ENCODE results near the gene ENOPH1.
"Not testable (repeated sequence)": the region's sequence is repeated elsewhere in the genome, so short reads cannot be mapped to it uniquely, and the experiment has no call there.

Gene ENOPH1

DNA sequence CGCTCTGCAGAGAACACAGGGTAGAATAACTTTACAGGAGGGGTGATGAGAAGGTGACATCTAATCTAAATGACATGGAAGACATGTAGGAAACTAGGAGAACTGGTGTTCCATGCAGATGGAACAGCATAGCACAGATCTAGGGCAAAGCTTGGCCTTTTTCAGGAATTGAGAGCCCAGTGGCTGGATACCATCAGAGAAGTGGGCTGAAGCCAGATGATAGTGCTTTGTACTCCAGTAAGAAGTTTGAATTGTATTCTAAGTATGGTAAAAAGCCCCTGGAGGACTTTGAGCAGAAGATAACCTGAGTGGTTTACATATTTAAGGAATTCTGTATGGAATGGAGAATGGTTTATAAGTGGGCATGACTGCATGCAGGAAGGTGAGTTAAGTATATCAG, 32.8 kb downstream of the ENOPH1 start:
- H4K8ac ChIP-seq (ENCODE audit: low read depth, low read length), result no peak overlapping the region

DNA sequence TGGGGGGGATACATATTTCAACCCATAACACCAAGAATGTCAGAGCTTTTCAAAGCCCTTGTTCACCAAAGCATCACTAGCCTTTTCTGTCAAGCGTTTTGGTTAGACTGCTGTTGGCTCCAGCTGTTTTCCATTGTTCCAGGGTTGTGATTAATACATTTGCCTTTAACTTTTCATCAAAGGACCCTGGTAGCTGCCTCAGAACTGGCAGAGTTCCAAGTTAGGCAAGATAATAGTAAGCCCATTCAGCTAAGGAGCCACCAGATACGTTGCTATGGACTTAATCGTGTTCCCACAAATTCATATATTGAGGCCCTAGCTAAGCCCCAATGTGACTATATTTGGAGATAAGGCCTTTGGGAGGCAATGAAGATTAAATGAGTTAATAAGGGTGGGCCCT, 37.1 kb downstream of the ENOPH1 start:
- Histone ChIP-seq H3K4me2 (ENCODE audit: low read length) (no peak overlapping the region), H3K4ac (ENCODE audit: low read depth, low read length) (no peak overlapping the region), H4K91ac (ENCODE audit: low read depth, low read length) (no peak overlapping the region), H2BK12ac (ENCODE audit: low read length) (no peak overlapping the region), H2AFZ (ENCODE audit: insufficient read depth, low read length, poor library complexity) (no peak overlapping the region), H3K9ac (ENCODE audit: low read length) (no peak overlapping the region), H3K23ac (ENCODE audit: low read length) (no peak overlapping the region), H2AK5ac (ENCODE audit: low read length) (no peak overlapping the region), H4K8ac (ENCODE audit: low read depth, low read length) (no peak overlapping the region), H3K27ac (ENCODE audit: low read depth, low read length) (no peak overlapping the region), H2BK5ac (ENCODE audit: low read depth, low read length, poor library complexity) (no peak overlapping the region), H3K18ac (ENCODE audit: low read length) (no peak overlapping the region), H3K36me3 (ENCODE audit: control insufficient read depth in 1 of 2, insufficient read depth in 2 of 2, low read length in 2 of 2) (peaks cover 2 to 4% of the 10 kb centered on the region in 2 experiments), H3K9me3 (ENCODE audit: insufficient read depth, low read depth, low read length) (no peaks in the 10 kb centered on the region), H3K4me1 (ENCODE audit: control insufficient read depth in 1 of 2, insufficient read depth in 2 of 2, low read length in 2 of 2) (no peaks in the 10 kb centered on the region), H3K4me3 (ENCODE audit: low read depth, low read length) (no peak overlapping the region), H3K79me2 (ENCODE audit: control insufficient read depth, insufficient read depth, low read length, poor library complexity) (no peaks in the 10 kb centered on the region), H3K14ac (ENCODE audit: low read length) (no peak overlapping the region), H2BK120ac (ENCODE audit: insufficient read depth, low read length, poor library complexity) (no peak overlapping the region), H3K27me3 (ENCODE audit: insufficient read depth, low read length) (no peaks in the 10 kb centered on the region), H4K12ac (ENCODE audit: low read depth, low read length) (no peak overlapping the region), H3K79me1 (ENCODE audit: low read length) (no peaks in the 10 kb centered on the region)
- DNase-seq, result no peak
- WGBS (ENCODE audit: extremely low coverage, insufficient coverage, insufficient read length), result no CpG with 5 or more reads among the region's 3 CpGs

More for the DNA sequence above, 32.8 kb downstream of the ENOPH1 start:
- Histone ChIP-seq H3K23ac (ENCODE audit: low read length) (no peak overlapping the region), H3K18ac (ENCODE audit: low read length) (no peak overlapping the region), H3K79me2 (ENCODE audit: control insufficient read depth, insufficient read depth, low read length, poor library complexity) (no peaks in the 10 kb centered on the region), H3K14ac (ENCODE audit: low read length) (no peak overlapping the region), H3K9me3 (ENCODE audit: insufficient read depth, low read depth, low read length) (no peaks in the 10 kb centered on the region), H2AFZ (ENCODE audit: insufficient read depth, low read length, poor library complexity) (no peak overlapping the region), H2AK5ac (ENCODE audit: low read length) (no peak overlapping the region), H2BK5ac (ENCODE audit: low read depth, low read length, poor library complexity) (no peak overlapping the region), H3K36me3 (ENCODE audit: control insufficient read depth in 1 of 2, insufficient read depth in 2 of 2, low read length in 2 of 2) (peaks cover 4 to 10% of the 10 kb centered on the region in 2 experiments), H3K9ac (ENCODE audit: low read length) (no peak overlapping the region), H3K27me3 (ENCODE audit: insufficient read depth, low read length) (no peaks in the 10 kb centered on the region), H3K4me1 (ENCODE audit: control insufficient read depth in 1 of 2, insufficient read depth in 2 of 2, low read length in 2 of 2) (no peaks in the 10 kb centered on the region), H3K4ac (ENCODE audit: low read depth, low read length) (no peak overlapping the region), H3K79me1 (ENCODE audit: low read length) (no peaks in the 10 kb centered on the region), H2BK12ac (ENCODE audit: low read length) (no peak overlapping the region), H4K12ac (ENCODE audit: low read depth, low read length) (no peak overlapping the region), H3K4me2 (ENCODE audit: low read length) (no peak overlapping the region), H4K91ac (ENCODE audit: low read depth, low read length) (no peak overlapping the region), H2BK120ac (ENCODE audit: insufficient read depth, low read length, poor library complexity) (no peak overlapping the region), H3K27ac (ENCODE audit: low read depth, low read length) (no peak overlapping the region), H3K4me3 (ENCODE audit: low read depth, low read length) (no peak overlapping the region)
- DNase-seq, result peak; percentile 90 to 95
- WGBS (ENCODE audit: extremely low coverage, insufficient coverage, insufficient read length), result no CpG with 5 or more reads among the region's 1 CpG

DNA sequence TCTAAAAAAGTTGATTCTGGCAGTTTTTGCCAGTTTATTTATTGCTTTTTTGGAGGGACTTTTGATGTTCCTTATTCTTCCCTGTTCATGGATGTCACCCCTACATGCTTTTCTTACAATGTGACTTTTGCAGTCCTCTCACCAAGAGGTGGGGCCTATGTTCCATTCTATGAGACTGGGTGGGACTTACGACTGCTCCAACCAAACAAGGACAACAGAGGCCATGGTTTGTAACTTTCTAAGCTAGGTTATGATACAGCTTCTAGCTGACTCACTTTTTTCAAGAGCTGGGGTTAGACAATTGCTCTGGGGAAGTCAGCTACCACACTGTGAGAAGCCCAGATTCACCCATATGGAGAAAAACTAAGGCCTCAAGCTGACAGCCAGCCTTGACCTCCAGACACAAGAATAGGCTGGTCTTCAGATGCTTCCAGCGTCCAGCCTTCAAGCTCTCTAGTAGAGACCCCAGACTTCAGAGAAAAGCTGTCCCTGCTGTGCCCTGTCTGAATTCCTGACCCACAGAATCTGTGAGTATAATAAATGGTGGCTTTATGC, 39.5 kb downstream of the ENOPH1 start:
- no CpG with 5 or more reads among the region's 2 CpGs for WGBS (ENCODE audit: extremely low coverage, insufficient coverage, insufficient read length)
- no peaks in the 10 kb centered on the region for H3K27me3 ChIP-seq (ENCODE audit: insufficient read depth, low read length)
- H2BK12ac ChIP-seq (ENCODE audit: low read length), result no peak overlapping the region
- peaks cover 2% of the 10 kb centered on the region for H3K79me2 ChIP-seq (ENCODE audit: control insufficient read depth, insufficient read depth, low read length, poor library complexity)
- H3K36me3 ChIP-seq (ENCODE audit: control insufficient read depth in 1 of 2, insufficient read depth in 2 of 2, low read length in 2 of 2), result peaks cover 0 to 4% of the 10 kb centered on the region in 2 experiments
- peaks cover 0 to 2% of the 10 kb centered on the region in 2 experiments for H3K4me1 ChIP-seq (ENCODE audit: control insufficient read depth in 1 of 2, insufficient read depth in 2 of 2, low read length in 2 of 2)
- no peak overlapping the region for H4K12ac ChIP-seq (ENCODE audit: low read depth, low read length)
- H2AK5ac ChIP-seq (ENCODE audit: low read length), result no peak overlapping the region
- H4K8ac ChIP-seq (ENCODE audit: low read depth, low read length), result no peak overlapping the region
- no peak overlapping the region for H3K23ac ChIP-seq (ENCODE audit: low read length)
- H2BK5ac ChIP-seq (ENCODE audit: low read depth, low read length, poor library complexity), result no peak overlapping the region
- H2BK120ac ChIP-seq (ENCODE audit: insufficient read depth, low read length, poor library complexity), result no peak overlapping the region
- H3K79me1 ChIP-seq (ENCODE audit: low read length), result no peaks in the 10 kb centered on the region
- H2AFZ ChIP-seq (ENCODE audit: insufficient read depth, low read length, poor library complexity), result no peak overlapping the region
- H4K91ac ChIP-seq (ENCODE audit: low read depth, low read length), result no peak overlapping the region
- no peak overlapping the region for H3K18ac ChIP-seq (ENCODE audit: low read length)
- no peak overlapping the region for H3K4ac ChIP-seq (ENCODE audit: low read depth, low read length)
- no peak overlapping the region for H3K14ac ChIP-seq (ENCODE audit: low read length)
- no peak for DNase-seq
- no peak overlapping the region for H3K4me3 ChIP-seq (ENCODE audit: low read depth, low read length)
- H3K9me3 ChIP-seq (ENCODE audit: insufficient read depth, low read depth, low read length), result no peaks in the 10 kb centered on the region
- H3K4me2 ChIP-seq (ENCODE audit: low read length), result no peak overlapping the region
- no peak overlapping the region for H3K9ac ChIP-seq (ENCODE audit: low read length)
- H3K27ac ChIP-seq (ENCODE audit: low read depth, low read length), result no peak overlapping the region

DNA sequence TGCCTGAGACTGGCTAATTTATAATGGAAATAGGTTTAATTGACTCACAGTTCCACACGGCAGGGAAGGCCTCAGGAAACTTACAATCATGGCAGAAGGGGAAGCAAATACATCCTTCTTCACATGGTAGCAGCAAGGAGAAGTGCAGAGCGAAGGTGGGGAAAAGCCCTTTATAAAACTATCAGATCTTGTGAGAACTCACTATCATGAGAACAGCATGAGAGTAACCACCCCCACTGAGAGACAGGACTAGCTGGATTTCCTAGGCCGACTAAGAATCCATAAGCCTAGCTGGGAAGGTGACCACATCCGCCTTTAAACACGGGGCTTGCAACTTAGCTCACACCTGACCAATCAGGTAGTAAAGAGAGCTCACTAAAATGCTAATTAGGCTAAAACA, 42.7 kb downstream of the ENOPH1 start:
- H3K79me1 ChIP-seq (ENCODE audit: low read length); H2AK5ac ChIP-seq (ENCODE audit: low read length): not testable (repeated sequence)

More for the DNA sequence above, 42.7 kb downstream of the ENOPH1 start:
- not testable (repeated sequence) for H3K9me3 ChIP-seq (ENCODE audit: insufficient read depth, low read depth, low read length); H3K14ac ChIP-seq (ENCODE audit: low read length); H3K9ac ChIP-seq (ENCODE audit: low read length); DNase-seq; H4K91ac ChIP-seq (ENCODE audit: low read depth, low read length); H3K4ac ChIP-seq (ENCODE audit: low read depth, low read length); H3K79me2 ChIP-seq (ENCODE audit: control insufficient read depth, insufficient read depth, low read length, poor library complexity); H3K4me2 ChIP-seq (ENCODE audit: low read length); H4K12ac ChIP-seq (ENCODE audit: low read depth, low read length); H3K36me3 ChIP-seq (ENCODE audit: control insufficient read depth in 1 of 2, insufficient read depth in 2 of 2, low read length in 2 of 2); H3K23ac ChIP-seq (ENCODE audit: low read length); H2BK120ac ChIP-seq (ENCODE audit: insufficient read depth, low read length, poor library complexity); H3K27ac ChIP-seq (ENCODE audit: low read depth, low read length); H3K4me3 ChIP-seq (ENCODE audit: low read depth, low read length); H3K4me1 ChIP-seq (ENCODE audit: control insufficient read depth in 1 of 2, insufficient read depth in 2 of 2, low read length in 2 of 2); H4K8ac ChIP-seq (ENCODE audit: low read depth, low read length); H3K18ac ChIP-seq (ENCODE audit: low read length); H2AFZ ChIP-seq (ENCODE audit: insufficient read depth, low read length, poor library complexity); H2BK5ac ChIP-seq (ENCODE audit: low read depth, low read length, poor library complexity); H3K27me3 ChIP-seq (ENCODE audit: insufficient read depth, low read length); H2BK12ac ChIP-seq (ENCODE audit: low read length)
- WGBS (ENCODE audit: extremely low coverage, insufficient coverage, insufficient read length), result no CpG with 5 or more reads among the region's 5 CpGs

All from trophoblast cell (in vitro differentiated cells and primary cell).